ENCODE results near the gene CCL3. TPM values are rescaled to one million over a fixed set of nuclear protein-coding genes. Genes with fewer than 3 reads are reported as not detected.

Gene CCL3
- total RNA-seq, 4 donors from 2014 or later, result 0.80 to 5.8 TPM; not detected in 2

- H3K9me3 ChIP-seq, result no peaks in the 10 kb centered on the region
- H3K4me3 ChIP-seq, result no peak overlapping the region
- peaks cover 0 to 27% (median 11%) of the 10 kb centered on the region in 4 donors for H3K4me1 ChIP-seq
- no peaks in the 10 kb centered on the region for H3K27me3 ChIP-seq
- no peak for DNase-seq
- no peak overlapping the region for H3K27ac ChIP-seq
- TF ChIP-seq POLR2A (IDR thresholded peaks at IDR 0.05) (no peak), CTCF (IDR thresholded peaks at IDR 0.05) (no peak)
- H3K36me3 ChIP-seq, result no peaks in the 10 kb centered on the region
Observed at GRCh38 chr17:36132421-36132831, 42.5 kb upstream of the CCL3 start.

GRCh38 chr17:36131931-36132330, 42.0 kb upstream of the CCL3 start:
- Histone ChIP-seq H3K27me3 (no peaks in the 10 kb centered on the region), H3K36me3 (no peaks in the 10 kb centered on the region), H3K9me3 (no peaks in the 10 kb centered on the region), H3K27ac (no peak overlapping the region), H3K4me3 (no peak overlapping the region), H3K4me1 (peaks cover 0 to 26% (median 12%) of the 10 kb centered on the region in 4 donors)
- TF ChIP-seq CTCF (IDR thresholded peaks at IDR 0.05), result no peak
- no peak for TF ChIP-seq POLR2A (IDR thresholded peaks at IDR 0.05)
- DNase-seq, result no peak

- Histone ChIP-seq H3K36me3 (no peaks in the 10 kb centered on the region), H3K27me3 (no peaks in the 10 kb centered on the region), H3K9me3 (peaks cover 0 to 3% (median 0%) of the 10 kb centered on the region in 4 donors), H3K4me3 (no peak overlapping the region), H3K4me1 (peaks cover 0 to 21% (median 17%) of the 10 kb centered on the region in 4 donors), H3K27ac (no peak overlapping the region)
- no peak for DNase-seq
- TF ChIP-seq CTCF (IDR thresholded peaks at IDR 0.05) (no peak), POLR2A (IDR thresholded peaks at IDR 0.05) (no peak)
Observed at GRCh38 chr17:36131421-36131820, 41.5 kb upstream of the CCL3 start.

- Histone ChIP-seq H3K4me3 (no peak overlapping the region), H3K9me3 (peaks cover 0 to 14% (median 5%) of the 10 kb centered on the region in 4 donors), H3K36me3 (no peaks in the 10 kb centered on the region), H3K27me3 (no peaks in the 10 kb centered on the region), H3K27ac (no peak overlapping the region), H3K4me1 (peaks cover 0 to 24% (median 17%) of the 10 kb centered on the region in 4 donors)
- no peak for DNase-seq
- TF ChIP-seq POLR2A (IDR thresholded peaks at IDR 0.05) (no peak), CTCF (IDR thresholded peaks at IDR 0.05) (no peak)
Observed at GRCh38 chr17:36130346-36130745, 40.4 kb upstream of the CCL3 start.

GRCh38 chr17:36129616-36130015, 39.7 kb upstream of the CCL3 start:
- no peak for TF ChIP-seq POLR2A (IDR thresholded peaks at IDR 0.05)
- no peak for TF ChIP-seq CTCF (IDR thresholded peaks at IDR 0.05)
- no peaks in the 10 kb centered on the region for H3K27me3 ChIP-seq
- H3K4me3 ChIP-seq, result no peak overlapping the region
- peaks cover 0 to 24% (median 17%) of the 10 kb centered on the region in 4 donors for H3K4me1 ChIP-seq
- peaks cover 0 to 20% (median 8%) of the 10 kb centered on the region in 4 donors for H3K9me3 ChIP-seq
- DNase-seq, result no peak
- H3K27ac ChIP-seq, result no peak overlapping the region
- H3K36me3 ChIP-seq, result no peaks in the 10 kb centered on the region

All from Peyer's patch (tissue), 4 donors.